Neural cell (in vitro differentiated cells): ENCODE results near the gene SH3GLB2. TPM values are rescaled to one million over a fixed set of nuclear protein-coding genes. Genes with fewer than 3 reads are reported as not detected.

ENCODE experiments used
- H2AFZ ChIP-seq: fragments of 200-600, 300-800 bp; sonication (generic), shearing (Covaris generic); 2 replicates; pipeline ENCODE4 v1.6.0; 2014; ENCODE audit warnings: low read depth, mild to moderate bottlenecking, antibody characterized with exemption, low read length, moderate library complexity
- H3F3A ChIP-seq: fragments of 200-600 bp; shearing (Covaris generic); 2 replicates; pipeline ENCODE4 v1.6.1; 2016; ENCODE audit warnings: mild to moderate bottlenecking, moderate library complexity, mixed read lengths, antibody characterized with exemption, low read length; ENCODE audit not compliant: insufficient read depth, poor library complexity, severe bottlenecking
- H3K27ac ChIP-seq: fragments of 200-600, 300-800 bp; sonication (generic), shearing (Covaris generic); 2 replicates; pipeline ENCODE4 v1.5.1; 2014; ENCODE audit warnings: mild to moderate bottlenecking, low read length, moderate library complexity
- H3K27me3 ChIP-seq: fragments of 300-800, 200-600 bp; sonication (generic), shearing (Covaris generic); 2 replicates; pipeline ENCODE4 v1.6.0; 2014; ENCODE audit warnings: mild to moderate bottlenecking, low read depth, low read length, moderate library complexity; ENCODE audit not compliant: insufficient read depth
- H3K36me3 ChIP-seq: fragments of 300-800, 200-600 bp; sonication (generic), shearing (Covaris generic); 2 replicates; pipeline ENCODE4 v1.5.1; 2014; ENCODE audit warnings: mild to moderate bottlenecking, antibody characterized with exemption, low read length, moderate library complexity; ENCODE audit not compliant: insufficient read depth
- H3K4me2 ChIP-seq: fragments of 300-800, 200-600 bp; sonication (generic), shearing (Covaris generic); 2 replicates; pipeline ENCODE4 v1.6.0; 2014; ENCODE audit warnings: mild to moderate bottlenecking, low read length
- H3K4me3 ChIP-seq: fragments of 300-800, 200-600 bp; sonication (generic), shearing (Covaris generic); 2 replicates; pipeline ENCODE4 v1.5.1; 2014; ENCODE audit warnings: mild to moderate bottlenecking, low read length, moderate library complexity
- H3K79me2 ChIP-seq: fragments of 200-600 bp; shearing (Covaris generic); replicated peaks from 2 replicates; pipeline ENCODE4 v1.6.0; 2014; ENCODE audit warnings: mild to moderate bottlenecking, low read length, moderate library complexity; ENCODE audit not compliant: insufficient read depth
- H3K9ac ChIP-seq: fragments of 300-800, 200-600 bp; sonication (generic), shearing (Covaris generic); 2 replicates; pipeline ENCODE4 v1.6.1; 2016; ENCODE audit warnings: mild to moderate bottlenecking, low read length, mixed read lengths
- H3K9me2 ChIP-seq: fragments of 200-600 bp; shearing (Covaris generic); 2 replicates; pipeline ENCODE4 v1.6.1; 2016; ENCODE audit warnings: mild to moderate bottlenecking, low read length, mixed read lengths; ENCODE audit not compliant: insufficient read depth
- H3K9me3 ChIP-seq: fragments of 200-600, 300-800 bp; sonication (generic), shearing (Covaris generic); 2 replicates; pipeline ENCODE4 v1.6.1; 2016; ENCODE audit warnings: mild to moderate bottlenecking, mixed run types, low read length, moderate library complexity, mixed read lengths
- H4K20me1 ChIP-seq: fragments of 200-600 bp; shearing (Covaris generic); 2 replicates; pipeline ENCODE4 v1.6.1; 2016; ENCODE audit warnings: mild to moderate bottlenecking, mixed run types; ENCODE audit not compliant: insufficient read depth
- CTCF ChIP-seq: fragments of 450-650 bp; IDR thresholded peaks from 2 replicates; pipeline ENCODE4 v1.5.1; 2014; ENCODE audit warnings: antibody characterized with exemption, mild to moderate bottlenecking, moderate library complexity; ENCODE audit not compliant: poor library complexity, severe bottlenecking
- EP300 ChIP-seq: fragments of 450-650 bp; conservative IDR thresholded peaks from 2 replicates; pipeline ENCODE4 v1.6.1; 2014; ENCODE audit warnings: antibody characterized with exemption, mild to moderate bottlenecking, moderate library complexity; ENCODE audit not compliant: poor library complexity, severe bottlenecking
- EZH2 ChIP-seq: fragments of 200-600, 300-800 bp; shearing (Covaris generic), sonication (generic); IDR thresholded peaks from 2 replicates; pipeline ENCODE4 v1.6.1; 2014; ENCODE audit warnings: antibody characterized with exemption, low read length, borderline replicate concordance, mild to moderate bottlenecking; ENCODE audit not compliant: insufficient read depth, poor library complexity, severe bottlenecking
- MXI1 ChIP-seq: fragments of 450-650 bp; conservative IDR thresholded peaks from 2 replicates; pipeline ENCODE4 v1.6.1; 2014; ENCODE audit warnings: antibody characterized with exemption, mild to moderate bottlenecking; ENCODE audit not compliant: poor library complexity, severe bottlenecking
- POLR2AphosphoS5 ChIP-seq: IDR thresholded peaks from 2 replicates; pipeline ENCODE4 v1.6.1; 2012
- RAD21 ChIP-seq: fragments of 450-650 bp; conservative IDR thresholded peaks from 2 replicates; pipeline ENCODE4 v1.6.1; 2014; ENCODE audit warnings: antibody characterized with exemption, mild to moderate bottlenecking, moderate library complexity
- REST ChIP-seq: IDR thresholded peaks from 2 replicates; pipeline ENCODE4 v1.6.1; 2012; ENCODE audit warnings: borderline replicate concordance
- SMC3 ChIP-seq: fragments of 450-650 bp; conservative IDR thresholded peaks from 2 replicates; pipeline ENCODE4 v1.6.1; 2014; ENCODE audit warnings: antibody characterized with exemption, mild to moderate bottlenecking, moderate library complexity; ENCODE audit not compliant: poor library complexity
- TAF1 ChIP-seq: IDR thresholded peaks from 2 replicates; pipeline ENCODE4 v1.6.1; 2012; ENCODE audit warnings: low read depth
- polyA plus RNA-seq: library from polyadenylated mRNA; depleted of rRNA; stranded (reverse); fragments of >200 nt; gene quantifications from 2 replicates; pipeline ENCODE4 v1.2.3, GENCODE V29; 2014

Gene SH3GLB2
- polyA plus RNA-seq, 1 donor from 2014 or later, result 128 TPM

GRCh38 chr9:129012893-129013448 lies 15.2 kb downstream of the SH3GLB2 start:
- Histone ChIP-seq H3K4me2 (no peak overlapping the region), H3K9me2 (no peaks in the 10 kb centered on the region), H3K27me3 (no peaks in the 10 kb centered on the region), H3K27ac (no peak overlapping the region), H3K36me3 (no peaks in the 10 kb centered on the region), H3K4me3 (no peak overlapping the region), H2AFZ (no peak overlapping the region), H4K20me1 (no peaks in the 10 kb centered on the region), H3K9me3 (no peaks in the 10 kb centered on the region), H3K9ac (no peak overlapping the region), H3K79me2 (no peaks in the 10 kb centered on the region), H3F3A (no peaks in the 10 kb centered on the region)
- TF ChIP-seq CTCF (no peak), POLR2AphosphoS5 (no peak), EP300 (no peak), TAF1 (no peak), EZH2 (no peak), MXI1 (no peak), REST (no peak), RAD21 (no peak), SMC3 (no peak)

GRCh38 chr9:129012343-129012742 lies 15.8 kb downstream of the SH3GLB2 start:
- H3K9ac ChIP-seq, result no peak overlapping the region
- no peaks in the 10 kb centered on the region for H3K9me3 ChIP-seq
- H3K9me2 ChIP-seq, result no peaks in the 10 kb centered on the region
- no peaks in the 10 kb centered on the region for H4K20me1 ChIP-seq
- no peak overlapping the region for H3K4me2 ChIP-seq
- TF ChIP-seq EZH2, result no peak
- TF ChIP-seq POLR2AphosphoS5, result no peak
- TF ChIP-seq MXI1, result no peak
- TF ChIP-seq CTCF, result no peak
- no peak for TF ChIP-seq REST
- no peak for TF ChIP-seq TAF1
- no peak for TF ChIP-seq SMC3
- TF ChIP-seq EP300, result no peak
- no peak for TF ChIP-seq RAD21
- no peaks in the 10 kb centered on the region for H3F3A ChIP-seq
- H3K27ac ChIP-seq, result no peak overlapping the region
- no peak overlapping the region for H3K4me3 ChIP-seq
- H3K79me2 ChIP-seq, result no peaks in the 10 kb centered on the region
- H3K36me3 ChIP-seq, result no peaks in the 10 kb centered on the region
- no peaks in the 10 kb centered on the region for H3K27me3 ChIP-seq
- H2AFZ ChIP-seq, result no peak overlapping the region
